ENCODE results near the gene ADSS1.

GRCh38 chr14:104706733-104707607 is 17.1 kb upstream of the ADSS1 start:
- TF ChIP-seq POLR2A (IDR thresholded peaks at IDR 0.05) (no peak), POLR2AphosphoS5 (IDR thresholded peaks at IDR 0.05) (no peak)
- TF ChIP-seq, protein P1, sequence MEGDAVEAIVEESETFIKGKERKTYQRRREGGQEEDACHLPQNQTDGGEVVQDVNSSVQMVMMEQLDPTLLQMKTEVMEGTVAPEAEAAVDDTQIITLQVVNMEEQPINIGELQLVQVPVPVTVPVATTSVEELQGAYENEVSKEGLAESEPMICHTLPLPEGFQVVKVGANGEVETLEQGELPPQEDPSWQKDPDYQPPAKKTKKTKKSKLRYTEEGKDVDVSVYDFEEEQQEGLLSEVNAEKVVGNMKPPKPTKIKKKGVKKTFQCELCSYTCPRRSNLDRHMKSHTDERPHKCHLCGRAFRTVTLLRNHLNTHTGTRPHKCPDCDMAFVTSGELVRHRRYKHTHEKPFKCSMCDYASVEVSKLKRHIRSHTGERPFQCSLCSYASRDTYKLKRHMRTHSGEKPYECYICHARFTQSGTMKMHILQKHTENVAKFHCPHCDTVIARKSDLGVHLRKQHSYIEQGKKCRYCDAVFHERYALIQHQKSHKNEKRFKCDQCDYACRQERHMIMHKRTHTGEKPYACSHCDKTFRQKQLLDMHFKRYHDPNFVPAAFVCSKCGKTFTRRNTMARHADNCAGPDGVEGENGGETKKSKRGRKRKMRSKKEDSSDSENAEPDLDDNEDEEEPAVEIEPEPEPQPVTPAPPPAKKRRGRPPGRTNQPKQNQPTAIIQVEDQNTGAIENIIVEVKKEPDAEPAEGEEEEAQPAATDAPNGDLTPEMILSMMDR (IDR thresholded peaks at IDR 0.05): no peak

Data from suprapubic skin (tissue), 4 donors.